Activated T-cell treated with anti-CD3 and anti-CD28 coated beads, Interleukin-2, amount 50 U/mL, for 24 hours (primary cell): ENCODE measurements around the gene STK40.

Experiments
- DNase-seq: peaks from one replicate; pipeline ENCODE4 v3.0.0-alpha.2; 2020
- H3K27ac Mint-ChIP-seq: 2 replicates; pipeline ENCODE4 v1.8.0; 2020; ENCODE audit warnings: mild to moderate bottlenecking, mixed read lengths
- H3K27me3 Mint-ChIP-seq: 2 replicates; pipeline ENCODE4 v1.8.0; 2020; ENCODE audit warnings: mixed read lengths
- H3K36me3 Mint-ChIP-seq: 2 replicates; pipeline ENCODE4 v1.8.0; 2020; ENCODE audit warnings: low read depth, mixed read lengths
- H3K4me1 Mint-ChIP-seq: 2 replicates; pipeline ENCODE4 v1.8.0; 2020; ENCODE audit warnings: low read depth, mixed read lengths
- H3K4me3 Mint-ChIP-seq: 2 replicates; pipeline ENCODE4 v1.8.0; 2020; ENCODE audit warnings: mild to moderate bottlenecking, moderate library complexity, mixed read lengths
- H3K9me3 Mint-ChIP-seq: 2 replicates; pipeline ENCODE4 v1.8.0; 2020; ENCODE audit warnings: mixed read lengths

STK40 gene

DNA sequence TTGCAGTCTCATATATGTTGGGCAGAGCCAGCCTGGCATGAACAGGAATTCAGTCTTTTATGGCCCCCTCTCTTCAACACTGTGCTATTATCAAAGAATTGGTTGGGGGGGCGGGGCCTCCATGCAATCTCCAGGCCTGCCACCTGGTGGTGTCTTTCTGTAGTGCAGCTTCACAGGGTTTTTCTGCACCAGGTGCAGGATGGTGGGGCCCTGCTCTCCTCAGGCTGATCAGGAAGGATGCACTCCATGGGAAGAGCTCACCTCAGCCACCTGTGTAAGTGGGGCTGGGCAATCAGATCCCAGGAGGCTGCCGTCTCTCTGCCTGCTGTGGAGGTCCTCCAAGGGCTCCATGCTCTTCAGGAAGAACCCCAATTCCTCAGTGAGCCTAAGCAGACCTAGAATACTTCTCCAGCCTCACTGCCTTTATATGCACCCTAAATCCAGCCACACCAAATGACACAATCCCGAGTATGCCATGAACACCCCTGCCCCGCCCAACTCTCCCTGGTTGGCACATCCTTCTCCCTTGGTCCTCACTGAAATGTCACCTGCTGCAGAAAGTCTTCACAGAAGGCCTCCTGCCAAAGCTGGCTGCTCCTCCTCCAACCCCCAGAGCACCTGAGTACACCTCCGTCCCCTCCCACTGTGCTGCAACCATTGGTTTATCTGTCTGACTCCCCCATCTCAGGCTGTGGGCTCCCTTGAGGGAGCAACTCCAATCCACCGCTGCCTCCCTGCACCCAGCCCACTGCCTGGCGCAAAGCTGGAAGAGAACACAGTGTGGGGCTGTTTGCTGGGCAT is 16.5 kb downstream of the STK40 start:
- peaks cover 72% of the 10 kb centered on the region for H3K4me1 Mint-ChIP-seq
- H3K27me3 Mint-ChIP-seq: no peaks in the 10 kb centered on the region
- no peaks in the 10 kb centered on the region for H3K9me3 Mint-ChIP-seq
- peaks cover 46% of the 10 kb centered on the region for H3K36me3 Mint-ChIP-seq
- DNase-seq: peak; percentile 88
- no peak overlapping the region for H3K4me3 Mint-ChIP-seq
- peak overlapping the region; percentile 79 for H3K27ac Mint-ChIP-seq

DNA sequence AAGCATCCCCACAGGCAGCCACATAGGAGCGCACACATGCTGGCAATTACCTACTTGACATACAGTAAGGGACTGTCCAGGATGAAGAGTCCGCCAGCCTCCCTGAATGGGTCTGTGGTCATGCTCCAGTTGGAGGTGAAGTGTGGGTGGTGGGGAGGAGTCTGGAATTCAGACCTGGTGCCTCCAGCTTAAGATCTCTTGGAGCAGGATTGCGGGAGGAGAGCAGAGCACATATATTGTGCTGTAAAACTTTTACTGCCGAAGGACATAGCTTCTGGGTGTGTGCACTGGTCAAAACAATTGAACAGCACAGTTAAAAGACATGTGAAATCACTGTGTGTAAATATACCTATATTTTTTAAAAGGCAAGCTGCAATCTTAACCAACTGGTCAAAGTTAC is 17.9 kb downstream of the STK40 start:
- Mint-ChIP-seq H3K27ac (peak overlapping the region; percentile 93), H3K27me3 (no peaks in the 10 kb centered on the region), H3K4me1 (peaks cover 57% of the 10 kb centered on the region), H3K4me3 (no peak overlapping the region), H3K36me3 (peaks cover 47% of the 10 kb centered on the region), H3K9me3 (no peaks in the 10 kb centered on the region)
- no peak for DNase-seq

DNA sequence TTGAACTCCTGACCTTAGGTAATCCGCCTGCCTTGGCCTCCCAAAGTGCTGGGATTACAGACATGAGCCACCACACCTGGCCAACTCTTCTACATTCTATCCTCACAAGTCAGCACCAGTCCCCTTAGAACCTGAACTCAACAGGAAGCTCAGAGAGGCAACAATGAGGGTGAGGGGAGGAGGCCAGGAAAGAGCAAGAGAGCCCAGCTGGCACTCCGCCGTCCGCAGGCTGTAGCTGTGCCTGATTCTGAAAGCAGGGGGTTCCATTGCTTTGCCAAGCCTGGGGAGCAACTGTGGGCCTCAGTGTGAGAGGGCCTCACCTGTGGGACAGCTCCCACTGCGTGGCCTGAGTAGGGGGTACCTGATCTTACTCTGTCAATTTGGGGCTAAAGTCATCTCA is 18.7 kb downstream of the STK40 start:
- no peak overlapping the region for H3K4me3 Mint-ChIP-seq
- DNase-seq: no peak
- no peaks in the 10 kb centered on the region for H3K9me3 Mint-ChIP-seq
- peak overlapping the region; percentile 93 for H3K27ac Mint-ChIP-seq
- H3K36me3 Mint-ChIP-seq: peaks cover 52% of the 10 kb centered on the region
- peaks cover 52% of the 10 kb centered on the region for H3K4me1 Mint-ChIP-seq
- H3K27me3 Mint-ChIP-seq: no peaks in the 10 kb centered on the region

DNA sequence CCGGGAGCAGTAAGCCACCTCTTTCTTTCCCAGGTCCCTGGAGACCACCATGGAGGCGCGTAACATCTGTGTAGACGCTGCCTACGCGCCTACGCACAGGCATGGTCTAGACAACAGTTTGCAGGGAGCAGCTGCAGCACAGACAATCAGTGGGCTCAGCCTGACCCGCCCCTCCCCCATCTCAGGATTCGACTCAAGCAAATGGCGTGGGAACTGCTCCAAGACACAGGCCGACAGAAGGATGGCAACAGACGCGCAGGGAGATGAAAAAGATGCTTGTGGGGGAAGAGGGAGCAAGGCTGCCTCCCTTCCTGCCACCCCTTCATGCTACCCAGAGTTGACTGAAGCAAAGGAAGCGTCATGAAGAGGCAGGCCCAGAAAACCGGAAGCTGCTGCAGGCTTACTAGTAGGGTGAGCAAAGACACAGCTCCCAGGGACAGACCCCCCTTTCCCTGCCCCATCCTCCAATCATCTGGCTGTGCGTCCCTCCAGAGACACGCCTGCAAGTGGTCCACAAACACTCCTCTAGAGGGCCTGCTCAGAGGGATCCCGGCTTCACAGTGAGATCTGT is 19.5 kb downstream of the STK40 start:
- peak overlapping the region; percentile 23 for H3K4me3 Mint-ChIP-seq
- H3K27me3 Mint-ChIP-seq: no peaks in the 10 kb centered on the region
- peak; percentile 62 for DNase-seq
- peaks cover 53% of the 10 kb centered on the region for H3K4me1 Mint-ChIP-seq
- peak overlapping the region; percentile 93 for H3K27ac Mint-ChIP-seq
- H3K36me3 Mint-ChIP-seq: peaks cover 59% of the 10 kb centered on the region
- no peaks in the 10 kb centered on the region for H3K9me3 Mint-ChIP-seq

DNA sequence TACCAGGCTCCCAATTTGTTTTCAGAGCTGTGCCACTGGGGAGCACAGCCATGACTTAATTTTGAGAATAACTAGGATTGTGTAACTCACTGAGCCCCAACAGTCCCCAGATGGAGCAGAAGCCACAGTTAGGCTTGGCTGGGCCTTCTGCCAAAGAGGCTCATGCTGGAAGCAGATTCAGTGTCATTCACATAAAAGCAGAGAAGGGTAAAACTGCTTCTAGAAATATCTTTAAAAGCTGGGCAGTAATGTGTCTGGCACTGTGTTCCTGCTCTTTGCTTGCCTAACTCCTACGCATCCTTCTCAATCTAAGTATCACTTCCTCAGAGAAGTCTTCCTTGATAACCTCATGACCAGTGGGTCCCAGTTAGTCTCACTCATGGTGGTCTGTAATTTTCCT is 20.3 kb downstream of the STK40 start:
- Mint-ChIP-seq H3K36me3 (peaks cover 64% of the 10 kb centered on the region), H3K4me1 (peaks cover 56% of the 10 kb centered on the region), H3K27me3 (no peaks in the 10 kb centered on the region), H3K27ac (peak overlapping the region; percentile 93), H3K9me3 (no peaks in the 10 kb centered on the region), H3K4me3 (no peak overlapping the region)
- no peak for DNase-seq

DNA sequence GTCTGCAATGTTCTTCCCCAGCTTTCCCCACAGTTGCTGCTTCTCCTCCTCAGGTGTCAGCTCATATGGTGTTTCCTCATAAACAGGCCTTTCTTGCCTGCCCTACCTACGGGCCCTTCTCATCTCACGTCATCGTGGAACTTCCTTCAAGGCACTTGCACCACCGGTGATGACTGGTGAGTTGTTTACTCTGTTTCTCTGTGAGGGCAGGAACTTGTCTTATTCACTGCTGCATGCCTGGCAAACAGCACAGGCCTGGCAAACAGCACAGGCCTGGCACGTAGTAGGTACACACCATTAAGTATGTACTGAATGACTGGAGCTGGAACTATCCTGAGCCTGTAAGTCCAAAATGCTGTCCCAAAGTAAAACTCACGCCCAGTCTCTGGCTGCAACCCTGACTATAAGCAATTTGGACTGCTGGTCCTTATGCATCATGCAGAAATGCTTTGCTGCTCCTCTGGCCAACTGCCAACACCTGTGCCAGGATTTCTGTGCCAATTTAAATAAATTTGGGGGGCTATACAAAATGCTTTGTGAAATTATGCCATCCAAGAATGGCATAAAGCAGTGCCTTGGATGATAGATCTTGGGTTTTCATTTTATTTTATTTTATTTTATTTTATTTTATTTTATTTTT is 25.7 kb downstream of the STK40 start:
- Mint-ChIP-seq H3K4me3 (no peak overlapping the region), H3K4me1 (peaks cover 15% of the 10 kb centered on the region), H3K9me3 (no peaks in the 10 kb centered on the region), H3K27ac (peak overlapping the region; percentile 75), H3K36me3 (peaks cover 77% of the 10 kb centered on the region), H3K27me3 (no peaks in the 10 kb centered on the region)
- DNase-seq: no peak

DNA sequence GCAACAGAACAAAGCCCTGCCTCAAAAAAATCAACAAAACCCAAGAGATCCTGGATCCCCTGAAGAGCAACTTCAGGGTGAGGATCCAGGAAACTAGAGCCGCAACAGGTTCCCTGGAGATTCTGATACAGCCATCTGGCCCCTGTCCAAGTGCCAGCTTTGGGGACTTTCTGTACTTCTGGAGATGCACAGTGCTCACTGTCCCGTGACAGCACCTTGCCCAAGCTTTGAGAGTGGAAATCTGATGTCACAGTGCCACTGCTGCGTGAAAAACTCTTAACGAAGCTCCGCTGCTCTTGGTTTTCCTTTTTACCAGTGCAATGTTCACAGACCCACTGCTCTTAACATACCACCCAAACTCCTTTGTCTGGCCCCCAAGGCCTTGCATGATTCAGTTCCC is 26.3 kb downstream of the STK40 start:
- DNase-seq: no peak
- H3K36me3 Mint-ChIP-seq: peaks cover 83% of the 10 kb centered on the region
- no peaks in the 10 kb centered on the region for H3K27me3 Mint-ChIP-seq
- H3K4me1 Mint-ChIP-seq: peaks cover 15% of the 10 kb centered on the region
- H3K4me3 Mint-ChIP-seq: no peak overlapping the region
- H3K27ac Mint-ChIP-seq: peak overlapping the region; percentile 75
- H3K9me3 Mint-ChIP-seq: no peaks in the 10 kb centered on the region

DNA sequence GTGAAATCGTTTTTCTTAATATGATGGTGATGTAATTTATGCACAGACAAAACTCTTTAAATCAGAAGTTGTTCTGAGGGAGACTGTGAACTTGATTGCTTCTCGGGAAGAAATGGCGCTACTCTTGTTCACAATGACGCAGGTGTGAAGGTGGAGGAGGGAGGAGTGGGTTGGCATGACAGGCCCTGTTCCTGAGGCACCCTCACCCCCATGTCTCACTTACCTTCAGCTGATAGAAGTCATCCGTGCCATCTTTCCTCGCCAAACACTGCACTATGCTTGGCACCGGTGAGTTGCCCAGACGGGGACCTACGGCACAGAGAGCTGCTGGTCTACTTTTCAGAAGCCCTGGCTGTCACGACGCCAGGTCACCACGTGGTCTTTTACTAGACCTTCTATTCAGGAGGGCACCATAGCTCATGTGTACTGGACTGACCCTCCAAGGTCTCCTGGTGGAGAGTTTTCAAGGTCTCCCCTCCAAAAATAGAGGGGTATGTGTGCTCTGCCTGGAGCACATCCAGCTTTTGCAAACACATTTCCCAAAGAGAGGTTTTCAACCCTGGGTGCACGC is 27.1 kb downstream of the STK40 start:
- no peak for DNase-seq
- Mint-ChIP-seq H3K4me1 (peaks cover 15% of the 10 kb centered on the region), H3K9me3 (no peaks in the 10 kb centered on the region), H3K27me3 (no peaks in the 10 kb centered on the region), H3K4me3 (no peak overlapping the region), H3K36me3 (peaks cover 91% of the 10 kb centered on the region), H3K27ac (no peak overlapping the region)

DNA sequence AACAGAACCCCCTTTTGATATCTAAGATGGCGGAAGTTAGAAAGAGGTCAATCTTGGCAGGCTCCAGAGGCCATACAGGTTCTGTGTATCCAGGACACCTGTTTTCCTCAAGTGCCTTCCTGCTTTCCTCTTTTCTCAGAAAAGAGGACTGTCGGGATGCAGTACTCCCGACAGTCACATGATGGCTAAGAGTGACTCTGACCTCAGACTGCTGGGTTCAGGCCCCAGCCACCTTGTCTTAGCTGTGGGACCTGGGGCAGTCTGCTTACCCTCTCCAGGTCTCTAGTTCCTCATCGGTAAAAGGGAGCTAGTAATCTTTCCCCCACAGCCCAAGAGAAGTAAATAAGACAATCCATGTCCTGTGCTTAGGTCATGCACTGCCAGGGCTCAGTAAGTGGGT is 29.9 kb downstream of the STK40 start:
- DNase-seq: no peak
- no peaks in the 10 kb centered on the region for H3K27me3 Mint-ChIP-seq
- H3K4me3 Mint-ChIP-seq: no peak overlapping the region
- peaks cover 30% of the 10 kb centered on the region for H3K4me1 Mint-ChIP-seq
- H3K36me3 Mint-ChIP-seq: peaks cover 86% of the 10 kb centered on the region
- H3K27ac Mint-ChIP-seq: no peak overlapping the region
- H3K9me3 Mint-ChIP-seq: no peaks in the 10 kb centered on the region

DNA sequence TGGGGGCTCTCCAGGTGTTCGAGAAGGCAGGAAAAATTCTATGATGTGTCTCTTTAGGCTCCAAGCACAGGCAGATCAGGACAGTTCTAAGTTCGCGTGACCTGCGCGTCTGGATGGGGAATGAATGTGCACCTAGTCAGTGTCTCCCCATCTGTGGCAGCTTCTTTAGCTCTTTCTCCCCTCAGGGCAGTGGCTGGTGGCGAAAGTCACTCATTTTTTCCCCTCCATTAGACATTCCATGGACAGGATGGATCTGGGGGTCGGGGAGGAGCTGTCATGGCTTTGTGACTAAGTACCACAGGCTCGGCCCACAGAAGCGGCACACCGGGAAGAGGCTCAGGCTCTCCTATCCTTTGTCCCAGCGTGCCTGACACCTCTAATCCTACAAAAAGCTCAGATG is 31.2 kb downstream of the STK40 start:
- H3K27ac Mint-ChIP-seq: no peak overlapping the region
- H3K4me3 Mint-ChIP-seq: no peak overlapping the region
- H3K36me3 Mint-ChIP-seq: peaks cover 83% of the 10 kb centered on the region

DNA sequence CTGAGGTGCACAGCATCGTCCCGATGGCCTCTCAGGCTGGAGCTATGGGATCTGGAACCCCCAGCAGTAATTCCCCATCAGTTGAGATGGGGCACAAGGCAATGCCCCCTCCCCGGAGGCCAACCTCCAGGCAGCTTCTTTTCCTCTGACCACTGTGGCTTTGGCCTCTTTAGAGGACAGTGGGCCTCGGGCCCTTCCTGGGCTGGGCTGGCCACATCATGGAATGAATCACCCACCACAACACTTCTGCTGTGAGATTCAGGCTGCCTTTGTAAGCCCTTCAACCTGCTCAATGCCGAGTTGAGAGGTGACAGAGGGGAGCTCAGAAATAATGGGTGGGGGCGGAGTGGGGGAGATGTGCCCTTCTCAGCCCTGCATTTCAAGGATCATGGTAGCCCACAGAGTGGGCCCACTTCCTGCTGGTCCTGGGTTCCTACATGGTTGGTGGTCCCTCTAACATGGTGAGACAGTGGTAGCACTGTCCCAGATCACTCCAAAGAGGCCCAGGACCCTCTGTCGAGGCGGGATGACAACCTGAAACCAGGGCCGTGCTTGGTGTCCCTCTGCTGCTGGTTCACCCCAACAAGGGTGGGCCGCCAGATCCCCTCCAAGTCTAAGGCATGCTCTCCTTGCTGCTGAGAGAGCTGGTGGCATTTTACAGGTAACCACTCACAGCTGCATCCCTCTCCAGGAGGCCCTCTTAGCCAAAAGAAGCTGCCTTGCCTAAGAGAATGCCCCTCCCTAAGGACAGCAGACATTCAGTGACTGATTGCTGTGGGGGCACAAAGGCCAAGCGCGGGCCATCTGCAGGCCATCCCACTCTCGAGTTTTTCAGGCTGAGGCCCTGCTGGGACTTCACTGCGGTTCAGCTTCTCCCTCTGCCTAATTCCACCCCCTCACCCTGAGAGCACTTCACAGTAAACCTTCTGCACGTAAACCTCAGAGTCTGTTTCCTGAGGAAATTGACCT is 32.5 kb downstream of the STK40 start:
- Mint-ChIP-seq H3K4me3 (no peak overlapping the region), H3K4me1 (peaks cover 28% of the 10 kb centered on the region), H3K27me3 (no peaks in the 10 kb centered on the region), H3K36me3 (peaks cover 83% of the 10 kb centered on the region), H3K9me3 (no peaks in the 10 kb centered on the region), H3K27ac (peak overlapping the region; percentile 72)
- DNase-seq: no peak

More for the DNA sequence above, 31.2 kb downstream of the STK40 start:
- Mint-ChIP-seq H3K9me3 (no peaks in the 10 kb centered on the region), H3K27me3 (no peaks in the 10 kb centered on the region), H3K4me1 (peaks cover 28% of the 10 kb centered on the region)
- no peak for DNase-seq

DNA sequence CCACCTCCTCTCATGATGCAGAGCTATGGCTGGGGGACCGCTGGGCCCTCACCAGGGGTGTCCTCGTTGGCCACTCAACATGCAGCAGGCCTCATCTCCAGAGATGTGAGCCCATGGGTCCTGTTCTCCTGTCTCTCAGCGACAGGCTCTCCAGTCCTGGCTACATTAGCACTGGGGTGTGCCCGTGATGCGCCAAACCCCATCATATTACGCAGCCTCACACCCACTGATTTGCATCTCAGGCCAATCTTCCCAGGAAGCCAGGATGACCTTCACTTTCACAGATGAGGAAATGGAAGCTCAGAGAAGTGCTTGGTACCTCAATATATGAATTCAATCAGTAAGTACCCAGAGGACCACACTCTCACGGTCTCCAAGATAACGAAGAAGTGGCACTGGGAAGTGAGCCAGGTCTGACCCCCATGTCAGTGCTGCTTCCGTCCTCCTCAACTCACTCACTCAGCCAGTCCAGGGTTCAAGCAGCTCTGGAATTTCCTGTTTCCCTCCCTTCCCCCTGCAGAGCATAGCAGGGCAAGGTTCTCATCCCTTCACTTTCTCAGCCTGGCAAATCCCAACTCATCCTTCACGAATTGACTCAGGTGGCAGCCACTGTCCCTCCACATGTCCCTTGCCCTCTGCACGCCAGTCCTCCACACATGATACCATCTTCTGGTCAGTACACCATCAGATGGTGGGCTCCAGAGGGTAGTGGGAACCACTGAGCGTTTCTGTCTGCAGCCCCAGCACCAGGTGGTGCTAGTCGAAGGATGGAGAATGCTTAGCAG is 33.4 kb downstream of the STK40 start:
- Mint-ChIP-seq H3K27me3 (no peaks in the 10 kb centered on the region), H3K9me3 (no peaks in the 10 kb centered on the region), H3K4me3 (no peak overlapping the region), H3K27ac (peak overlapping the region; percentile 72), H3K4me1 (peaks cover 28% of the 10 kb centered on the region), H3K36me3 (peaks cover 83% of the 10 kb centered on the region)
- DNase-seq: no peak

DNA sequence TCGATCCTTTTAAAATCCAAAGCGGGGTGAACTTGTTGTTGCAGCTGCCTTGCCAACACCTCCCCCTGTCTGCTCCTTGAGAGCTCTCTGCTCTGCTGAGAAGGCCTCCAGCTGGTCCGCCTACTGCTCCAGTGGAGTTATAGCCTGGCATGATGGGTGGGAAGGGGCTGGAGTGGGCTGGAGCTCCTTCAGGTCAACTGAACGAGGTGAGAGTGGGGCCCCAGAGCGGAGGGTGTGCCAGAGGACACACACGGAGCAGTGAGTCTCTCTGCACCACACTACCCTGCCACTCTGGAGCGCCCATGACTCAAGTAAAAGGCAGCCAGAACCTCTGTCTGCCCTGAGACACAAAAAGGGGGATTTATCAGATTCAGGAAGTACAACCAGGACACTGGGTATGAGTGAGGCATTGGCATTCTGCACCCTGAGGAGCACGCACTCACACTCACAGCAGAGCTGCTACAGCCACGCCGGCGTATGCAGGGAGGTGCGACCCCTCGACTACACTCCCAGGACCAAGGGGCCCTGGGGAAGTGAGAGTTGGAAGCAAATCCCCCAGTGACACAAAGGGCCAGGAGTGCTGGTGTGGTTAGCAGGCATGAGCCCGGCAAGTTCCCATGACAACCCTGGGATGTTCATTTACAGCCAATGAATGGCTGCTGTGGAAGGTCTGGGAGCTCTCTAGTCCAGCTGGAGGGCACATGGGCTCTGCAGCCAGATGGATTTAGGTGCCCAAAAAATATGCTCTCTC is 34.3 kb downstream of the STK40 start:
- DNase-seq: no peak
- no peak overlapping the region for H3K4me3 Mint-ChIP-seq
- peaks cover 28% of the 10 kb centered on the region for H3K4me1 Mint-ChIP-seq
- peaks cover 82% of the 10 kb centered on the region for H3K36me3 Mint-ChIP-seq
- peak overlapping the region; percentile 86 for H3K27ac Mint-ChIP-seq
- H3K9me3 Mint-ChIP-seq: no peaks in the 10 kb centered on the region
- no peaks in the 10 kb centered on the region for H3K27me3 Mint-ChIP-seq
